ENCODE data around the gene MYLK.

Gene MYLK

DNA sequence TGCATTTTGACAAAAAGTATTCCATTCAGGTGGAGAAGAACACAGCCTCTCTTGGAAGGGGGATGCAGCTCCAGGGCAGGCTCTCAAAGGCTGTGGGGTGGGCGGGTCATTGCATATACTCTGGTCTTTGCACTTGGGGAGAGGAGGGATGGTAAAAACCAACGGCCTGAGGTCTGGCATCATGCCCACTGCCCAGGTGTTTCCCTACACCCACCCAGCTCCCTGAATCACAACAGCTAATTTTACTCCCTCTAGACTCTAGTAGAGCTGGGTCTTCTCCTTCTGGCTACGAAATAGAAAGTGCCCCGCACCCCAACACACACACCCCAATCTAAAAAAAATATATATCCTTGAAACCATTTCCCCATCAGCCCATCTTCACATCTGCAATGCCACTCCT is 1.0 kb downstream of the MYLK start:
- Histone ChIP-seq H3K27me3 (replicated peaks; ENCODE audit: control insufficient read depth, insufficient read depth, low read length) (peaks cover 2% of the 10 kb centered on the region; the same call in 1 of the 2 replicates), H3K4me3 (replicated peaks; ENCODE audit: low read depth, low read length) (no peak overlapping the region), H3K36me3 (ENCODE audit: control insufficient read depth, insufficient read depth, low read length) (no peaks in the 10 kb centered on the region)
- no peak for DNase-seq (ENCODE audit: extremely low read depth, insufficient read length)
- TF ChIP-seq, protein P1, sequence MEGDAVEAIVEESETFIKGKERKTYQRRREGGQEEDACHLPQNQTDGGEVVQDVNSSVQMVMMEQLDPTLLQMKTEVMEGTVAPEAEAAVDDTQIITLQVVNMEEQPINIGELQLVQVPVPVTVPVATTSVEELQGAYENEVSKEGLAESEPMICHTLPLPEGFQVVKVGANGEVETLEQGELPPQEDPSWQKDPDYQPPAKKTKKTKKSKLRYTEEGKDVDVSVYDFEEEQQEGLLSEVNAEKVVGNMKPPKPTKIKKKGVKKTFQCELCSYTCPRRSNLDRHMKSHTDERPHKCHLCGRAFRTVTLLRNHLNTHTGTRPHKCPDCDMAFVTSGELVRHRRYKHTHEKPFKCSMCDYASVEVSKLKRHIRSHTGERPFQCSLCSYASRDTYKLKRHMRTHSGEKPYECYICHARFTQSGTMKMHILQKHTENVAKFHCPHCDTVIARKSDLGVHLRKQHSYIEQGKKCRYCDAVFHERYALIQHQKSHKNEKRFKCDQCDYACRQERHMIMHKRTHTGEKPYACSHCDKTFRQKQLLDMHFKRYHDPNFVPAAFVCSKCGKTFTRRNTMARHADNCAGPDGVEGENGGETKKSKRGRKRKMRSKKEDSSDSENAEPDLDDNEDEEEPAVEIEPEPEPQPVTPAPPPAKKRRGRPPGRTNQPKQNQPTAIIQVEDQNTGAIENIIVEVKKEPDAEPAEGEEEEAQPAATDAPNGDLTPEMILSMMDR (IDR thresholded peaks at IDR 0.05; ENCODE audit: insufficient read depth, low read length, poor library complexity, severe bottlenecking): no peak

DNA sequence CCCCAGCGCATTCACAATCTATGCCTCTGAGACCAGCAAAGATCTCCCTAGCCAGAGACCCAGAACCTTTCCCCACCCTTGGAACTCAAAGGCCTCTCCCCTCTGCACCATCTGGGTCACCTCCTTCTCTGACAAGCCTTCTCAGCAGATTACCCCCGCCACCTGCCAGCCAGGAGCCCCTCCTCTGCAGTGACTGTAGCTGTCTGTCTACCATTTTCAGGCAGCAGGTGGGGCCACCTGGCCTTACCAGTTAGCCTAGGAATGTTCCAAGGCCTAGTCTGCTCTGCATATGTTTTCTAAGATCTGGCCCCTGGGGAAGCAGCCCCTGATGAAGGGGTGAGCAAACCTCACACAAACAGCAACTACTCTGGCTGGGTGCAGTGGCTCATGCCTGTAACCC is 2.4 kb downstream of the MYLK start:
- no peak for DNase-seq (ENCODE audit: extremely low read depth, insufficient read length)
- H3K4me3 ChIP-seq (replicated peaks; ENCODE audit: low read depth, low read length): no peak overlapping the region

DNA sequence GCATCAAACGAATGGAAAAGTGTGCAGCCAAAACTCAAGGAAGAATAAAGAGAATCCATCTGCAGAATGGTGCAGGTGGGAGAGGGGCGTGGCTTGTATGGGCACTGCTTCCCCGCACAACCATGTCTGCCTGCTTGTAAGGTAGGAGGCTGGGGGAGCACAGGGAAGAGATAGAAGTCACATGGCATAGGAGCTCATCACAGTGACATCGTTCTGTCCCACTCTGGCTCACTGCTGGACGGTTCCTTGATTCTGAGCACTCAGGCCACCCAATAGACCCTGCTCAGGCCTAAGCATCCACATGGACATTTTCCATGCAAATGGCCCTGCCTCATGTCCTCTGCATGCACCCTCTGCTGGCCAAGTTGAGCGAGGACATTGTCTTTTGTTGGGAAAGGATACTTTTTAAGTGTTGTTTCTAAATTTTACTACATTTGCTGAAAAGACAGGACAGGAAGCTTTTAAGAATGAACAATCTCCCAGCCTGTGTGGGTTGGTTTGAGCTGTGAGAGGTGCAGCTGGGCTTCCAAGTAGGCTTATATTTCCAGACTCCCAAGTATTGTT is 3.1 kb downstream of the MYLK start:
- Histone ChIP-seq H3K4me3 (replicated peaks; ENCODE audit: low read depth, low read length) (no peak overlapping the region), H3K27me3 (replicated peaks; ENCODE audit: control insufficient read depth, insufficient read depth, low read length) (peaks cover 2% of the 10 kb centered on the region), H3K36me3 (ENCODE audit: control insufficient read depth, insufficient read depth, low read length) (no peaks in the 10 kb centered on the region)
- TF ChIP-seq, protein P1 (IDR thresholded peaks at IDR 0.05; ENCODE audit: insufficient read depth, low read length, poor library complexity, severe bottlenecking): peak; percentile 33
- no peak for DNase-seq (ENCODE audit: extremely low read depth, insufficient read length)

More for the DNA sequence above, 2.4 kb downstream of the MYLK start:
- no peaks in the 10 kb centered on the region for H3K36me3 ChIP-seq (ENCODE audit: control insufficient read depth, insufficient read depth, low read length)
- TF ChIP-seq, protein P1 (IDR thresholded peaks at IDR 0.05; ENCODE audit: insufficient read depth, low read length, poor library complexity, severe bottlenecking): no peak
- H3K27me3 ChIP-seq (replicated peaks; ENCODE audit: control insufficient read depth, insufficient read depth, low read length): peaks cover 2% of the 10 kb centered on the region

DNA sequence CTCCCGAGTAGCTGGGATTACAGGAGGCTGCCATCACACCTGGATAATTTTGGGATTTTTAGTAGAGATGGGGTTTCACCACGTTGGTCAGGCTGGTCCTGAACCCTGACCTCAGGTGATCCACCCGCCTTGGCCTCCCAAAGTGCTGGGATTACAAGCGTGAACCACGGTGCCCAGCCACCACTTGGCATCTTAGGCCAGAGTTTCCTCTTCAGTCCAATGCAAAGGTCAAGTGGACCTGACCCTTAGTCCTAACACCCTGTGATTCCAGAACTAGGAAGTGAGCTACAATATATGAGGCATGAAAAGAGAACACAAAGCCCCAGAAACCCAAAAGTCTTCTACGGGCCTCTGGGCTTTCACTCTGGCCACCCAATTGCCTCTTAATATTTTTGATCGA is 5.3 kb downstream of the MYLK start:
- Histone ChIP-seq H3K27me3 (replicated peaks; ENCODE audit: control insufficient read depth, insufficient read depth, low read length) (peaks cover 2% of the 10 kb centered on the region), H3K36me3 (ENCODE audit: control insufficient read depth, insufficient read depth, low read length) (no peaks in the 10 kb centered on the region), H3K4me3 (replicated peaks; ENCODE audit: low read depth, low read length) (no peak overlapping the region)
- TF ChIP-seq, protein P1 (IDR thresholded peaks at IDR 0.05; ENCODE audit: insufficient read depth, low read length, poor library complexity, severe bottlenecking): no peak
- DNase-seq (ENCODE audit: extremely low read depth, insufficient read length): no peak

DNA sequence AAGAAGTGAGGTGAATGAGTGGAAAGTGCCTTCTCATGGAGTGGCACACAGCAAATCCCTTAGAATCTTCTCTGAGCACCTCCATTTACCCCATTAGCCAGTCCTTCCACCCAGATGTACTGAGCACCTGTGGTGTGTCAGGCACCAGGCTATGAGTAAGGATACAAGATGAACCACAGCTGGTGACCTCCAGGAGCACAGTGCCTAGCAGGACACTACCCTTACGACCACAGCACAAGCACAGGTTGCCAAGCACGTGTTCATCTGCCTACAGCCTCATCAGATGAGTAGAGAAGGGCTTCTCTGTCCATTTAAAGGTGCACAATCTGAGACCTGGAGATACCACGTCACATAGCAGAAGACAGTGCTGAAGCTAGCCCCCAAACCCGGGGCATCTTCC is 6.2 kb downstream of the MYLK start:
- Histone ChIP-seq H3K4me3 (replicated peaks; ENCODE audit: low read depth, low read length) (no peak overlapping the region), H3K27me3 (replicated peaks; ENCODE audit: control insufficient read depth, insufficient read depth, low read length) (peaks cover 2% of the 10 kb centered on the region), H3K36me3 (ENCODE audit: control insufficient read depth, insufficient read depth, low read length) (no peaks in the 10 kb centered on the region)
- TF ChIP-seq, protein P1 (IDR thresholded peaks at IDR 0.05; ENCODE audit: insufficient read depth, low read length, poor library complexity, severe bottlenecking): no peak
- DNase-seq (ENCODE audit: extremely low read depth, insufficient read length): no peak

DNA sequence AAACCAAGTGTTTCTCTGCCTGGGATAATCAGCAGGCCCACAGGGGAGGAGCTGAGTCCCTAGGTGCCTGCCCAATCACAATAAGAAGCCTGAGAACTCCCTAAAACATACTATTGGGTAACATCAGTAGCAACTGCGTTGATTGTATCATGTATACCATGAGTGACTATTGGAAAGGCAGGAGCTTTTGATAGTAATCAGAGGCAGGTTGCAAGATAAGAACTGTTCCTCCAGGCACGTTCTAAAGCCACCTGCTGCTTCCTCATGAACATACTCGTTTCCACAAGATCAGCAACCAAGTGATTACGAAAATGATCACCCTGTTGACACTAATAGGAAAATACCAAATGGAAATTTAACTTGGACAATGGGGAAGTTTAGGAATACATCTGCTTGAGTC is 6.7 kb downstream of the MYLK start:
- TF ChIP-seq, protein P1 (IDR thresholded peaks at IDR 0.05; ENCODE audit: insufficient read depth, low read length, poor library complexity, severe bottlenecking): no peak

More for the DNA sequence above, 6.7 kb downstream of the MYLK start:
- H3K36me3 ChIP-seq (ENCODE audit: control insufficient read depth, insufficient read depth, low read length): no peaks in the 10 kb centered on the region
- H3K4me3 ChIP-seq (replicated peaks; ENCODE audit: low read depth, low read length): no peak overlapping the region
- H3K27me3 ChIP-seq (replicated peaks; ENCODE audit: control insufficient read depth, insufficient read depth, low read length): no peaks in the 10 kb centered on the region; the same call in none of the 2 replicates
- no peak for DNase-seq (ENCODE audit: extremely low read depth, insufficient read length)

Measured in GM06990 (cell line).